ENCODE results near the gene NLRP9.
"Not testable (repeated sequence)": the region's sequence is repeated elsewhere in the genome, so short reads cannot be mapped to it uniquely, and the experiment has no call there.

Gene NLRP9

GRCh38 chr19:55738302-55738701 lies at the start of gene NLRP9:
Gene NLRP9 (minus strand): TSS chr19:55738402. CDS start chr19:55738374, 28 bp downstream.
- DNase-seq = no peak

DNA sequence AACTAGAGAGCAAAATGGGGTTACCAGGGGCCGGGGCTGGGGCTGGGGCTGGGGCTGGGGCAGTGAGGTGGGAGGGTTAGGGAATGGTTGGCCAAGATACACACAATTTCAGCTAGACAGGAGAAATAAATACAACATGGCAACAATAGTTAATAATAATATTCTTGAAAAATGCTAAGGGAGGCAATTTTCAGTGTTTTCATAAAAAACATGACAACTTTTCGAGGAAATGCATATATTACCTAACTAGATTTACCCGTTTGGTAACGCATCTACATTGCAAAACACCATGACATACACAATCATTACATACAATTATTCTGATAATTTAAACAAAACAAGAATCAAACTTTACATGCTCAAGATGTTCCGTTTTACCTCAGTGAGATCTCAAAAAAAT lies 42.9 kb upstream of the NLRP9 start:
- DNase-seq = no peak

- no peak for DNase-seq
Observed at GRCh38 chr19:55778331-55778730, 40.1 kb upstream of the NLRP9 start.

DNA sequence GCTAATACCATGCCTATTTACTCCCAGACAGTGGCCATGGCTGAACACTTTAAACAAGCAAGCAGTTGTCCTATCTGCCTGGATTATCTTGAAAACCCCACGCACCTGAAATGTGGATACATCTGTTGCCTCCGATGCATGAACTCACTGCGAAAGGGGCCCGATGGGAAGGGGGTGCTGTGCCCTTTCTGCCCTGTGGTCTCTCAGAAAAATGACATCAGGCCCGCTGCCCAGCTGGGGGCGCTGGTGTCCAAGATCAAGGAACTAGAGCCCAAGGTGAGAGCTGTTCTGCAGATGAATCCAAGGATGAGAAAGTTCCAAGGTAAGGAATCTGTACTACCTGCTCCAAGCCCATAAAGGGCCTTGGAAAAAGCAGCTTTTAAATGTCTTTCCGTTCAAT lies 39.3 kb upstream of the NLRP9 start:
- peak; percentile 17 for DNase-seq

GRCh38 chr19:55769632-55770031 lies 31.4 kb upstream of the NLRP9 start:
- not testable (repeated sequence) for DNase-seq

DNA sequence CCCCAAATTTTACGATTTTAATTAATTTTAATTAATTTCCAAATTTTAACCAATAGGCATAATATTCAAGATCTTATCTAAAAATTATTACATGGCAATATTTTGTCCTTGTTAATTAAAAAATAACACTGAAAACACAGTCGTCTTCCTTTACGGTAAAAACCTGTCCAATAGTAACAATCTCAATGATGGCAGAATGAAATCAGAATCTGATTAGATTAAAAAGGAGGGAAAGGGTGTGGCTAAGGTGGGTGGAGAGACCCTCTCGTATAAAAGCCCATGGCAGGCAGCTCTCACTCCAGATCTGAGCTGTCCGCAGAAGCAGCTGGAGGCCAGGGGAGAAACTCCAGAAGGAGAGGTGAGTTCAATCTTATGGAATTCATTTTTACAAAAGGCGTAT lies 30.6 kb upstream of the NLRP9 start, which contains the start of gene RFPL4AL1:
RFPL4AL1 (plus strand) TSS at position 301 of the 400 bp plus-strand sequence. CDS start 2,687 bp downstream, outside the sequence.
- not testable (repeated sequence) for DNase-seq

DNA sequence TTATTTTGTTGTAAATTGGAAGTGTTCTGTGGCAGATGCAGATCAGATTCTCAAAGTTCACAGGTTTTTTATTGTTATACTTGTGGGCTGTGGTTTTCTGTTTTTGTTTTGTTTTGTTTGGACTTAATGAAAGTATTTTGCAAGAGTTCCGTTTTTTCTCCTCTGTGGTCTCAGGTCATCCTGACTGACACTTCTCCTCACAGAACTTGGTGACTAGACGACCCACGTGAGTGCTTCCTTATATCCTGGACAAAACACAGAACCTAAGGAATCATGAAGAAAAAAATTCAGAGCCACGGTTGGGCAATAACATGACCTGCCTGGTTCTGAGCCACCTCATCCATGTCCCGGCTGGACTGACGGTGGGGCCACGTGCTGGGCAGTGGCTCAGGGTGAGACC lies 28.3 kb upstream of the NLRP9 start:
- no peak for DNase-seq

- not testable (repeated sequence) for DNase-seq
Observed at GRCh38 chr19:55758797-55759196, 20.6 kb upstream of the NLRP9 start, which contains the start of gene RFPL4A. Gene RFPL4A (plus strand): TSS chr19:55759097. CDS start chr19:55761801, 2,704 bp downstream.

- not testable (repeated sequence) for DNase-seq
Observed at GRCh38 chr19:55756808-55757207, 18.6 kb upstream of the NLRP9 start.

GRCh38 chr19:55753401-55753800 lies 15.2 kb upstream of the NLRP9 start:
- DNase-seq = no peak

- DNase-seq = no peak
Observed at GRCh38 chr19:55750715-55751114, 12.5 kb upstream of the NLRP9 start.

DNA sequence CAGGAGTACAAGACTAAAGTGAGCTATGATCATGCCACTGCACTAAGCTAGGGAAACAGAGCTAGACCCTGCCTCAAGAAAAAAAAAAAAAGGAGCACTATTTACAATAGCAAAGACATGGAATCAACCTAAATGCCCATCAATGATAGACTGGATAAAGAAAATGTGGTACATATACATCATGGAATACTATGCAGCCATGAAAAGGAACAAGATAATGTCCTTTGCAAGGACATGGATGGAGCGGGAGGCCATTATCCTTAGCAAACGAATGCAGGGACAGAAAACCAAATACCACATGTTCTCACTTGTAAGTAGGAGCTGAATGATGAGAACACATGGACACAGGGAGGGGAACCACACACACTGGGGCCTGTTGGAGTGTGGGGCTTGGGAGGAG lies 7.8 kb downstream of the NLRP9 start:
- not testable (repeated sequence) for DNase-seq

- no peak for DNase-seq
Observed at GRCh38 chr19:55723491-55723890, 14.7 kb downstream of the NLRP9 start.

GRCh38 chr19:55720801-55721200 lies 17.4 kb downstream of the NLRP9 start:
- no peak for DNase-seq

DNA sequence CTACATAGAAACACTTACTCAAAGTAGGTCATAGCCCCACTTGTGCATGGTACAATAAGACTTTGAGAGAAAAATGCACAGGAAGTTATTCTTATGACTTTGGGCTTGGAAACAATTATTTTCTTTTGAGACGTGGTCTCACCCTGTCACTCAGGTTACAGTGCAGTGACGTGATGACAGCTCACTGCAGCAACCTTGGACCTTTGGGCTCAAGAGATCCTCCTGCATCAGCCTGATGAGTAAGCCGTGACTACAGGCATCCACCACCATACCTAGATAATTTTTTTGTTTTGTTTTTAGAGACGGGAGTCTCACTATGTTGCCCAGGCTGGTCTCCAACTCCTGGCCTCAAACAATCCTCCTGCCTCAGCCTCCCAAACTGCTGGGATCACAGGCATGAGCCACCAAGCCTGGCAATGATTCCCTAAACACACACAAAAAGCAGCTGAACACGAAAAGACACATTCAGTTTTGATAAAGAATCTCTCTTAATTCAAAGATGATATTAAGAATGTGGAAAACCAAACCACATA lies 17.9 kb downstream of the NLRP9 start:
- no peak for DNase-seq

DNA sequence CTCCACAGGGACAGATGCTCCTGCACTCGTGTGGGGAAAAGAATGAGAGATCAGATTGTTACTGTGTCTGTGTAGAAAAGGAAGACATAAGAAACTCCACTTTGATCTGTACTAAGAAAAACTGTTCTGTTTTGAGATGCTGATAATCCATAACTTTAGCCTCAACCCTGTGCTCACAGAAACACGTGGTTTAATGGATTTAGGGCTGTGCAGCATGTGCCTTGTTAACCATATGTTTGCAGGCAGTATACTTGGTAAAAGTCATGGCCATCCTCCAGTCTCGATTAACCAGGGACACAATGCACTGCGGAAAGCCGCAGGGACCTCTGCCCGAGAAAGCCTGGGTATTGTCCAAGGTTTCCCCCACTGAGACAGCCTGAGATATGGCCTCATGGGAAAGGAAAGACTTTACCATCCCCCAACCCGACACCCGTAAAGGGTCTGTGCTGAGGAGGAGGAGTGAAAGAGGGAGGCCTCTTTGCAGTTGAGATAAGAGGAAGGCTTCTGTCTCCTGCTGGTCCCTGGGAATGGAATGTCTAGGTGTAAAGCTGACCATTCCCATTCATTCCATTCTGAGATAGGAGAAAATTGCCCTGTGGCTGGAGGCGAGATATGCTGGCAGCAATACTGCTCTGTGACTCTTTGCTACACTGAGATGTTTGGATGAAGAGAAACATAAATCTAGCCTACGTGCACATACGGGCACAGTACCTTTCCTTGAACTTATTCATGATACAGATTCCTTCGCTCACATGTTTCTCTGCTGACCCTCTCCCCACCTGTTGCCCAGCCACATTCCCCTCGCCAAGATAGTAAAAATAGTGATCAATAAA lies 20.1 kb downstream of the NLRP9 start:
- DNase-seq = not testable (repeated sequence)

DNA sequence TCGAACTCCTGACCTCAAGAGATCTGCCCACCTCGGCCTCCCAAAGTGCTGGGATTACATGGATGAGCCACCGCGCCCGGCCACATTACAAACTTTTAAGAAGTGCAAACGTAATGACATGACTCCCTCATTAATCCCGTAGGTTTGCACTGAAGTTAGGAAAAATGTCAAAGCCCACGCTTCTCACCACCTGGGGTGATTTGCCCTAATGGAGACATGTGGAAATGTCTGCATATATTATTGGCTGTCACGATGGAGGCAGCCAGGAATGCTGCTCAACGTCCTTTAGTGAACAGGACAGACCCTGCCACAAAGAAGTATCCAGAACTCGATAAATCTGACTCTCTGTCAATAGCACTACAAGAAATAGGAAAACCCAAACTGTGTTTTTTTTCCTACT lies 21.0 kb downstream of the NLRP9 start:
- DNase-seq = no peak

DNA sequence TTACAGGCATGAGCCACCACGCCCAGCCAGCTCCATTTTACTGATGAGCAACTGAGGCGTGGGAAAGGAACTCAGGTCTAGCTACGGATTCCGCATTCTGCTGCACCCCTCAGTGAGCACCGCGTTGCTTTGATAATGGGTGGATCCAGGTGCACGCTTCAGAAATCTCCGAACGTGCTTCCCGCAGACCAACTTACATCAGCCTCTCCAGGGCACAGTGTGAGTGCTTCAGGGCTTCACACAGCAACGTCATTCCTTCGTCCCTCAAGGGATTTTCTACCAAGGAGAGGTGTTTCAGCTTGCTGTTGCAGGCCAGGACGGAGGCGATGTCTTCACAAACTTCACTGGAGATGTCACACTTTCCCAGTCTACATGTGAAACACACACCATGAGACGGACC lies 21.7 kb downstream of the NLRP9 start:
- DNase-seq = no peak

- DNase-seq = no peak
Observed at GRCh38 chr19:55712804-55713631, 25.2 kb downstream of the NLRP9 start.

- DNase-seq = no peak
Observed at GRCh38 chr19:55711719-55712118, 26.5 kb downstream of the NLRP9 start.

- DNase-seq = no peak
Observed at GRCh38 chr19:55705972-55706371, 32.2 kb downstream of the NLRP9 start.

GRCh38 chr19:55704494-55705245 lies 33.5 kb downstream of the NLRP9 start:
- DNase-seq = peak; percentile 32

- DNase-seq = peak; percentile 63
Observed at GRCh38 chr19:55703790-55704215, 34.4 kb downstream of the NLRP9 start.

All from hematopoietic multipotent progenitor cell treated with erythropoietin and hydrocortisone succinate and interleukin-3 and kit ligand, for 6 days (in vitro differentiated cells).